Kidney glomerular epithelial cell (primary cell): ENCODE results near the gene SUDS3.

ENCODE experiments used
- DNase-seq: peaks from one replicate; lab custom pipeline; 2025; lab: John Stamatoyannopoulos, UW

Gene SUDS3

DNA sequence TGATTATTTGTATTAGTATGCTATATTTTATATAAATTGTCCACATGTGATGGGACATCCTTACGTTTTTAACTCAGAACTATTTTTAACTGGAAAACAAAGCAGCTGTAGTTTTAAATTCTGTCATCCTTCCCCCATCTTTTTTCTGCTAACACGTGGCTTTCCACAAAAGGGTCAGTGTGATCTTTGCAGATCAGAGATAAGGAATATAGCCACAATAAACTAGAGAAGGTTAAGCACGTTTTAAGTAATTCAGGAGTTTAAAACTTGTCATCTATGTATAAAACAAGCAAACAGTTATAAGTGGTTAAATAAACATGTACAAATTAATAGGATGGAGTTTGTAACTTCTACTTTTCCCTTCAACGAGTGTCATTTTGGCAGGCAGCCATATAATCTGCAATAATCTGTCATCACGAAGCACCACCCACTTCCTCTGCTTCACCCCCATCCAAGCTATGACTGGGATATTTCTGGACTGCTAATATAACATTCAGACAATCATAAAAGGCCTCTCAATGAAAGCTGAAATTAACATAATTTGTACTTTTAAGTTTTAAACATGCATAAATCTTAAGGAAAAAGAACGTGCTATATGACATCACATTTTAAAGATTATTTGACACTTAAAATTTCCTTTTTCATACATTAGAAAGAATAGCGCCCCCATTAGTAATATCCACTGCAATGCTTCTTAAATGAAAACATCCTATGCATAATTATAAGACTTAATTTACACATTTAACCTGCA, 18.9 kb upstream of the SUDS3 start:
- peak; percentile 27 for DNase-seq

DNA sequence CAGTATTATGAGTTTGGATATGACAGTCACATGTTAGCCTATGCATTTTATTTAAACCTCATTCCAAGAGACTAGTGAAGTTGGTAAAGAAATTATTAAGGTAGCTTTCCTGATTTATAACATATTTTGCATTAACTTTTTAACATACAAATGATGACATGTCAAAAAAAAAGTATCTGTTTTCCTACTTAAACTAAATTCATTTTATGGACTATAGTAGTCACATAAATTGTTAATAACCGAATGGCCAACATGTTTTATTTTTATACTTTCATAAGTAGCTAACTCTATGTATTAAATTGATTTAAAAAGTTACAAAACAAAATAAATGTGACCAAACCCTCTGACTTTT, 18.4 kb upstream of the SUDS3 start:
- DNase-seq, result no peak

DNA sequence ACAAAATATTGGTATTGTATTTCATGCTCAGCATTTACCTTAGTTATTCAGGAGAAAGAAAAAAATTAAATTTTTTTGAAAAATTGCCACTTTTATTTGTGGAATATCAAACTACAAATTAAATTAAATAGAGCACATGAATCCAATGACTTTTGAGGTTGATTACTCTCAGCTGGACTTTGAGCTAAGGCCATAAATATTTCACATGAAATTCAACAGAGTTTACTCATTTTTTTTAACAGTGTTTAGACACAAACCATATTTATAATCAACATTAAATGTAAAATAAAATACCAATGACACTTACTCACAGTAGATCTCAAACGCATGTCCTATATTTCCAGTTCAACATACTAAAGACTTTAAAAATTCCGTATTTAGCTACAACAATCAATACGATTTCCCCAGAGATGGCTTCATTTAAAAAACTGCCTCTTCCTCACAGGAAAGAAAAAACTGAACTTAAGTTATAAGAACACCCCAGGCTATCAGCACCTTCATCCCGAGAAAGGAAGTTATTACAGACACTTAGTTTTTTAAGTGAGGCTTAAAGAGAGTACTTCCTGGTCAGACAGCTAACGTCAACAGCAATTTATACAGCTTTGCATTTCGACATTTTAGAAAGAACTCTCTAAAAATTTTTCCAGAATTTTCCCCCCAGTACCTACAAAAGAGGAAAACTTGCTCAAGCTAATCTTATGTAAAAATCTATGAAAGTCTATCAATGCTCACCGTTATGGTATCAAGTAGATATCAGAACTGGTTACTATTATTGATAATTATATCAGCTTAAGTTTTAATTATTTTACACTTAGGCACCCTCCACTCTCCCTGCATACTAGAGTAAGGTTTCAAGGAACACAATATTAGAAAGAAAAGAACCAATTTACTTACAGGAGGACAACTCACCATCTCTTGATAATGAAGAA, 17.5 kb upstream of the SUDS3 start:
- no peak for DNase-seq

DNA sequence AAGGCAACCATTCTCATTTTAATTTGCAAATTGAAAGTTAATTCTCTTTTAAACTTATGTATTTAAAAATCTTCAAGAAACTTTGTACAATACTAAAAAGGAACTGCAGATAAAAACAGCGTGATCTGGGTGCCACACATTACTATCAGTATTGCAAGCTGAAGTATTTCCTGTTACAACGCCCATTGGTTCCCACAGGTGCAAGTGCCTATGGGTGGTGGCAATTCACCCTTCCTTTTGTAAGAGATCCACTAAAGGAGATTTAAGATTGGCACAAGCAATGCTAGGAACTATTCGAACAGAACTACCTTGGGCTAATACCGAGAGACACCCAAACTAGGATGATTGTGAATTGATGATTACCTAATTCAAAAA, 16.8 kb upstream of the SUDS3 start:
- DNase-seq, result no peak

DNA sequence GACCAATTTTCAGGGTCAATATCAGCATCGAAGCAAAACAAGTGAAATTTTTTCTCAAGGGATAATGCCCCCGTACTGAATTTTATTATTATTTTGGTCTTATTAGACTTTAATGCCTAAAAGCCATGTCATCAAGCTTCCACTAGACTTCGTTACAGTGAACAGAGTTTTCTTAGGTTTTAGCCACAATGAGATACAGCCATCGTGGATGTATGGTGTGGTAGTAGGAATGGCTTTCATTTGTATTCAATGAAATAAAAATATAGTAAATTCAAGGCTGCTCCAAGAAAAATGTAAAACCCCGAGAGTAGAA, 15.3 kb upstream of the SUDS3 start:
- DNase-seq, result no peak

DNA sequence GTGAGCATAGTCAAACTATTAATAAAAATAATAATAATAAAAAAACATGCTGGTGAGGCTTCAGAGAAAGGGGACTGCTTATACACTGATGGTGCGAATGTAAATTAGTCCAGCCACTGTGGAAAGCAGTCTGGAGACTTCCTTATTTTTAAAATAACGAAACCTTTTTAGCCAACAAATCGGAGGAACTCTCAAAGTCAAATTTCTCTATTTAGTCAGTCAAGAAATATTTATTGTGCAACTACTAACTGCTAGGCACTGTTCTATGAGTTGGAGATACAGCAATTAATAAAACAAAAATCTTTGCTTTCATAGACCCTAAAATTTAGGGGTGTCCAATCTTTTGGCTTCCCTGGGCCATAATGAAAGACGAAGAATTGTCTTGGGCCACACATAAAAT, 14.5 kb upstream of the SUDS3 start:
- DNase-seq, result no peak

DNA sequence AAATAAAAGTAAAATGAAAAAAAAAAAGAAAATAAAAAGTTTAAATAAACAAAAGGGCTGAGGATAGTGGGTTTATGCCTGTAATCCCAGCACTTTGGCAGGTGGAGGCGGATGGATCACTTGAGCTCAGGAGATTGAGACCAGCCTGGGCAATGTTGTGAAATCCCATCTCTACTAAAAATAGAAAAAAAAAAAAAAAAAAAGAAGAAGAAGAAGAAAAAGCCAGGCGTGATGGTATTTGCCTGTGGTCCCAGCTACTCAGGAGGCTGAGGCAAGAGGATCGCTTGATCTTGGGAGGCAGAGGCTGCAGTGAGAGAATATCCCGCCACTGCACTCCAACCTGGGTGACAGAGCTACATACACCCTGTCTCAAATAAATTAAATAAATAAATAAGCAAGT, 7.5 kb upstream of the SUDS3 start:
- DNase-seq, result no peak

DNA sequence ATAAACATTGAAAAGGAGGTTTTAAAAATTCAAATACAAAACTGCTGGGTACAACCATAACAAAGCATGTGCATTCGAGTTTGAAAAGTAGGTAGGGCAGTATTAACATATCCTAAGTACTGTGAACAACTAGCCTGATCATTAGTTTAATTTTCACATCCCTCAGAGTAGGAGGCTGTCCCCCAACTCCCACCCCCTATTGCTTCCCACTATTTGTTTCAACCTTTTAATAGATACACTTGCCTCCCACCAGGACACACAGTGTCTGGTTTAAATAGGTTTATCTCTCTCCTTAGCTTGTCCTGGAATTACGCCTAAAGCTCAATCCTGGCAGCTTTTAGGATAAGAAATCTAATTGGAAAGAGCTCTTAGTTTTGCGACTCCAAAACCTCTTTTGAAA, 5.8 kb upstream of the SUDS3 start:
- no peak for DNase-seq

DNA sequence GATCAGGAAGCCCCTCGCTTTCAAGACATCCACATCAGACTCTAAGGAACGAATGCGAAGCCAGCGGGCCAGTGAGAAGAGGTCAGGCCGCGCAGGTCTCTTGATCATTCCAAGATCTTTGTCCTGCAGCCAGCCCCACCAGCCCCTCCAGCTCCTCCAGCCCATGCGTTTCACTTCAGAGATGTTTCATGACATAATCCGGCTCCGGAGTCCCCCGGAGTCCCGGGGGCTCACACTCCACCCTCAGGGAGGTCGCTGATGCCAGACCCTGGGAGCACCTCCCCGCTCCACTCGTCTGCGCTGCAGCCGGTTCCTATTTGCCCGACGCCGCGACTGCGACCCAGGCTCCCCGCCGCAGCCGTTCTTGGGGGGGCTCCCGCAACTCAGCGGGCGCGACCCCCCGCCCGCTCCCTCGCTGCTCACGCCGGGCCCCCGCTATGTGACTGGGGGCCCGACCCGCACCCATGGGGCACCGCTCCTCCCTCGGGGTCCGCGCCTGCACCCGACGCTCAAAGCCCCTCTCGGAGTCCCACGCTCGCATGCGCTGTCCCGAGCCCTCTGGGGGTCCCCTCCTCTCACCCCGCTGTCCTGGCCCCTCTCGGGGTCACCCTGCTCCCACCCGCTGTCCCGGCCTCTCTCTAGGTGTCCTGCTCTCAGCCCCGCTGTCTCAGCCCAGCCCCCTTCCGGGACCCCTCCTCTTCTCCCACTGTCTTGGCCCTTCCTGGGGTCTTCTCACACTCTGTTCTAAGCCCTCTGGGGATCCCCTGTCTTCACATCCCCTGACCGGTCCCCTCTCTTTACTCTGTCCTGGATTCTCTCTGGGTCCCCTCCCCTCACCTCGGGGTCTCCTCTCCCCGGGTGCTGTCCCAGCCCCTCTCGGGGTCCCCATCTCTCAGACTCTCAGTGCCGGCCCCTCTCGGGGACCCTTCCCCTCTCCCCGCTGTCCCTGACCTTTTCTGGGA, 4.8 kb upstream of the SUDS3 start:
- no peak for DNase-seq

DNA sequence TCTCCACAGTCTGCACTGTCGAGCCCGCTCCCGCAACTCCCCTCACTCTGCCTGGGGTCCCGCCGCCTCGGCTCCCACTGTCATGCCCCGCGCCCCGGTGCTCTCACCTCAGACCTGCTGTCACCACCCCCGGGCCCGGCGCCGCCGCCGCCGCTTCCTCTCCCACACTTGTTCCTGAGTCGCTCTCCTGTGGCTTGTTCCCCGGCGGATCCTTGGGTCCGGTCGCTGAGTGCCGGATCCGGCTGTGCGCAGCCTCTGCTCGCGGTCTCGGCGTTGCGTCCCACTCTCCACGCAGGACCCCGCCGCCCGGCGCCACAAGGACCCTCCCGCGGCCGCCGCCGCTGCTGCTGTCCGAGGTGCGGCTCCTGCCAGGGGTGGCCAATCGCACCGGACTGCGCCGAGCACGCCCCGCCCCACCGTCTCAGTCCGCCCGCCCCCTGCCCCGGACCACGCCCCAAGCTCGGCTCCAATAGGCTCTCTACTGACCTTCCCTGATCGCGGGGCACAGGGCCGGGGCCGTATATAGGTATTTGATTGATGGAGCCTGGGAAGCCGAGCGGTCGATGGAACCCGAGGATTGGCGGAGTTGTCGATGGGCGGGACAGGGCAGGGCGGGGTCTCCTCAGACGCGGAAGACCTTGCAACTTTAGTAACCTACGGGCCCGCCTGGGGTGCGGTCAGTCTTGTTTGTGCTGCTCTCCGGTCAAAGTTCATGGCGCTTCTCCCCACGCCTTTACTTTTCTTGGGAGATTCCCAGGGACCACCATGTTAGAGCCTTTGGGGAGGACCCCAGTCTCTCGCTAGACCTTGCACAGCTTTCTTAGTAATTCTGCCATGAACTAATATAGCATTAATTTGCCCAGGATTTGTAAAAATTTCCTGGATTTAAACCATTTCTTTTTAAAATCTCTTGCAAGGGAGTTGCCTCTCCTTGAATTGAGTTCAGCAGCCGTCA, 3.5 kb upstream of the SUDS3 start, which contains the start of gene TAOK3:
TSS of gene TAOK3 (minus strand) at position 367 of the 955 bp plus-strand sequence. CDS start 117,340 bp downstream, outside the sequence.
- peak; percentile 96 for DNase-seq

DNA sequence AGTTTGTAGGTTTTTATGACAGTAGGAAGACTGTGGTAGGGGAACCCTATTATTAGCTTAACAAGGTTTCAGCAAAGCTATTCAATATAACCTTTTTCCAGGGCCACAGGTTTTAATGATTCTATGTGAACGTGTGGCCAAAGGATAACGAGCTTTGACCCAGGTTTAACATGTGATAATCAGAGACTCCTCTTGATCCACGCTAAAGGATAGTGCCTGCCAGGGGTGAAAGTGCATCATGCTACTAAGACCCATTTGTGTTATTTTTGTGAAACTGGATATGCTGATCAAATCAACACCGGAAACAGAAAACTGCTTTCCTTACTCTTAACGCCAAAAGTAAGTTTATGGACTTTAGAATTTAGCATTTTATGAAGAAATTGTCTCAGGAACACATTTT, 2.7 kb upstream of the SUDS3 start:
- no peak for DNase-seq

DNA sequence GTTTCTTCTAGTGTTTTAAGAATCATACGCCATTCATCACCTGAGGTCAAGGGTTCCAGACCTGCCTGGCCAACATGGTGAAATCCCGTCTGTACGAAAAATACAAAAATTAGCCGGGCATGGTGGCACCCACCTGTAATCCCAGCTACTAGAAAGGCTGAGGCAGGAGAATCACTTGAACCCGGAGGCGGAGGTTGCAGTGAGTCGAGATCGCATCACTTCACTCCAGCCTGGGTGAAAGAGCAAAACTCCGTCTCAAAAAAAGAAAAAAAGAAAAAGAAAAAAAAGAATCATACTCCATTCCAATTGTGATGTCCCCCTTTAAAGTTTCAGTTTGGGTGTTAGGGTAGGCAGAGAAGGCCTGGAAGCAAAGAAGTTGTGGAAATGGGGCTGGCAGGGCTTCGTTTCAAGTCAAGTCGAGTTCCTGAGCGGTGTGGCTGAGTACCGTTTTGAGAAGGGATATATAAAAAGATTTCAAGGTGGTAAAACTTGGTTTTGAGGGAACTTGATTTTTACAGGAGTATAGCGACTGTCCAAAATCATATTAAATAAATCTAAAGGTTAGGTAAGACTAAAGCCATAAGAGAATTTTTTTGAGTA, 2.1 kb upstream of the SUDS3 start:
- no peak for DNase-seq

DNA sequence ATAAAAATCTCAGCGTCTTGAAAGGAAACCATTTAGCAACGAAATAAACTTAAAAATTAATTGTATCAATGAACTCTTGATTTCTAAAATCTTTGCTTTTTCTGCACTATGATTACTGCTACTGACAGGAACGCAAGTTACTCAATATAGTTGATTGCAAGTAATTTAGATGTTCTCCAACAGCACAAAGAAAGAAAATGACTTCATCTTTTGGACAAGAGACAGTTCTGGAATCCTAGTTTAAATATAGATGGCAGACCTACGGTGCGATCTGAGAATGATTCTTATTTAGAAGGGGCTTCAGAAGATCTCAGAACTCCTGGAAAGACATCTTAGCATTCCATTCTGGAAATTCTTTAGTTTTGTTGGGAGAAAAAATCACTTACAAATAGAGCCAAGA, 1.4 kb upstream of the SUDS3 start:
- no peak for DNase-seq

DNA sequence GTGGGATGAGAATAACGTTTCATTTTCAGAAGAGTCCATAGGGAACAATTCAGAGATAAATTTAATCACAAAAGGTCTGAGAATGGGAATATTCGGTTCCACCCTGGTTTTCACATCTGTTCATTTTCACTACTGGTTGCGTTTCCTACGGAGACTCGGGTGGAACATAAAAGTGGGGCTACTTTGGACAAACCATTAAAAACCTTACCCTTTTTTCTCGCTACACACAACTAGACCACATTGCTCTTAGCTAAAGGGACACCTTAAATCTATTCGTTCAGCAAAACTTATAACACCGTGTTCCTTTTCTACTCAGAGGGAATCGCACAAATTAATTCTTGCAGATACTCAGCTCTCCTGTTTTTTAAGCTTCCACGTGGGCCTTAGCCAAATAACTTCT, 1.0 kb upstream of the SUDS3 start:
- DNase-seq, result no peak

DNA sequence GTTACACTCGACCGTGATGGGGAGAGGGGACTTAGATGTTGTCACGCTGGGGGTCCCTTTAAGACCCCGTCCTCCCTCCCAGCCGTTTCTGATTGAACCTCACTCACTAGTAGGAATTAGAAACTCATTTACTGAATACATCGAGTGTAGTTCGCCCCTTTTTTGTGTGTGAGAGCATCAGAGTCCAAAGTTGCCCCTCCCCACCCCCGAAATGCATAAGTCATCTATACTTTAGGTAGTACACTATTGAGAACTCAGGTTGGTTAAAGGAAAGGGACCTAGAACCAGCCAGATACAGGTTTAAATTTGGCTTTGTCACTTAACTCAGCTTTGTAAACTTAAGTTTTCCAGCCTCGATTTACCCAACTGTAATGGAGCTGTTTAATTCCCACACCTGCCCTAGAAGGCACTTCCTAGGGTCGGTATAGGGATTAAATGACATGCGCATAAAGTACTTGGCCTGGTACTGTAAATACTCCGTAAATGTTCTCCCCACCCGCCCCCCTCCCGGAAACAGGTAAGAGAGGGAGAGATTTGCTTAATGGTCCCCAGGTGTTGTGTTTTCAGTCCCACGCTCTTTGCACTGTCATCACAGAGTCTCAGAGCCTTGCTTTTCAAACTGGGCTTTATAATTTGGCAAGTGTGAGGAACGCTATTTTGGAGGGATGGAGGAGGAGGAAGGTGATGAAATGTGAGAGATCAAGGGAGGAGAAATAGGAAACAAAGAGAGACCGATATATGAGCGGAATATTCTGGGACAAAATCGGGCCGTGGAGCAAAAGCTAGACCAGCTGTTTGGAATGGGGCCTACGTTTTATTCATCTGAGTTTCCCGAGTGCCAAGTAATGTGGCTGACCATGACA, 897 bp downstream of the SUDS3 start:
- no peak for DNase-seq

DNA sequence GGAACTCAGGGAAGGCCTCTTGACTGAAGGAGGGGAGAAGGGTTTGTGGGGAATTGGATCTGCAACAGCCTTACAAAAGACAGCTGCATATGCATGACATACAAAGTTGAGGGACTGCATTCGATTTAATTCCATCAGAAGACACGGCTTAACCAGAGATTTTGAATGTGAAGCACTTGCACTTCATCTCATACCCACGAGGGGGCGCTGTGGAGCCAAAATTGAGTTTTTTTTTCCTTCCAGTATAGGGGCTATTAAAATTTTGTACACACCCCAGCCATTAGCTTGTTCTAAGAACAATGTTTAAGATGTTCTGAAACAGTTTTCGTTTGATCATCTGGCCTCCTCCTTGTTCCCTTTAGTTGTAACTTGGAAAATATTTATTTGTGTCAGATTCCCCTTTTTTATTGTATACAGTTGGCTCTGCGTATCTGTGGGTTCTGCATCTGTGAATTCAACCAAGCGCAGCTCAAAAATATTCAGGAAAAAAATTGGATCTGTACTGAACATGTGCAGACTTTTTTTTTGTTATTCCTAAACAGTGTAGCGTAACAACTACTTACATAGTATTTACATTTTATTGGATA, 1.6 kb downstream of the SUDS3 start:
- DNase-seq, result peak; percentile 70

DNA sequence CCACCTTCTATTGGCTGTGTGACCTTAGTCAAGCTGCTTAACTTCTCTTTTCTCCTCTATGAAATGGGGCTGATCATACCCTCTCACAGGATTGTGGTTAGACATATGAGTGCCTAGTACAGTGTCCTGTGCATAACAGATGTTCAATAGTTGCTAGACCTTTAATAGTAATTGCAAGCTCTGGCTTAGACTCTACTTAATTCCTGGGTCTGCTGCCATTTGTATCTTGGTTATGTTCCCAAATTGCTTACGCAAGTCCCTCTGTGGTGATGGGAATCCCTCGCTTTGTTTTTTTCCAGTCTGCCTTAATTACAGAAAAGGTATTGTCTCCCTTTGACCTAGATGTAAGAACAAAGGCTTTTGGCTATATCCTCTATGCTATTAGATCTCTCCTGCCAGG, 15.1 kb downstream of the SUDS3 start:
- DNase-seq, result no peak

DNA sequence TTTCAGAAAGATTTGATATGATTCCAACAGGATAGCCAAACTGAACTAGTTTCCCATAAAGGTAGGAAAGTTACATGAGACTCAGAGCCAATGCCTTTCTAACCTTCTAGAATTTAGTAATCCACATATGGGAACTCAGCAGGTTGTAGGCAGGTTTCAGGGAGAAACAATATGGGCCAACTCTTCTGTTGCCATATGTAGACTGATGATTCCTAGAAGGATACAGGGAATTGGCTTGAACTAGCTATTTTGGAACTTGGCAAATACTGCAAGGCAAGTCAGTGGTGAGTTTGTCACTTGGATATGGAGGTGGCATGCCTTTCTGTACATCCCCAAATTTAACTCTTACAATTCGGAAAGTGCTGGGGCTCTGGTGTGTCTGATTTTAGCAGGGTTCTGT, 15.5 kb downstream of the SUDS3 start:
- DNase-seq, result no peak

DNA sequence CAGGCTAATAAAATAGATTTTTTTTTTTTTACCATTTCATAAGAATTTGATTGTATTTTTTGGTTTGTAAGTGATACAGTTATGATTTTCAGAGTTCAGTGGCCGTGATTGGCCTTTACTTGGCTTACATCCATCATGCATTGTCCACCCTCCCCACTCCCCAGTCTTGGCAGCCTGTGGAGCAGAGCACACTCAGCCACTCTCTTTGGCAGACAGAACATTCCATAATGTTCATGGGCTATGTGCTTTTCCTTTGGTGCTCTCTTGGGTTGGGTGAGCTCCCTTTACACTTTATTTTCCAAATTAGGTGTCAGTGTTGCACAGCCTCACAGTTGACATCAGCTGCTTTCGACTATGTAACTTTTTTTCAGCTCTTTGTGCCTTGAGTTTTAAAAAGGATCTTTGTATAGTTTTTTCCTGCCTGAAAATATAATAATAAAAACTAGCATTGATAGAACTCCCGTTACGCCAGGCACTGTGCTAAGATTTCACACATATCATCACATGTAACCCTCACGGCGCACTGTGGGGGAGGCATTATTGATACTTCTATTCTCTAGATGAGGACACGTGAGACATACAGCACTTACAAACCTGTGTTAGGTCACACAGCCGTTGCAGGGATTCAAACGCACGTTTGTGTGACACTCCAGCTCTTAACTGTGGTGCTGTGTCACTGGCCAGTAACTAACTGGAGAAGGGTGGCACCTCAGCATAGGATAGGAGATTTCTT, 21.5 kb downstream of the SUDS3 start:
- DNase-seq, result no peak
